Liver (tissue), 9 donors: ENCODE measurements around the gene IFTAP. TPM values are rescaled to one million over a fixed set of nuclear protein-coding genes. Genes with fewer than 3 reads are reported as not detected.

Source experiments
- DNase-seq: peaks from one replicate; pipeline ENCODE4 v3.0.0-alpha.2; 2017; ENCODE audit warnings: low spot score
- H3K27ac ChIP-seq, 2 donors: one replicate each; pipeline ENCODE4 v1.7.0; 2013; ENCODE audit warnings: inconsistent platforms in 2 of 2, low read length in 2 of 2, control low read depth in 1 of 2, low read depth in 1 of 2, mild to moderate bottlenecking in 1 of 2
- H3K27me3 ChIP-seq, 4 donors: one replicate each; pipeline versions ENCODE4 v1.6.1 to v1.7.0; 2013; ENCODE audit warnings: low read length in 3 of 4, inconsistent platforms in 1 of 4, mild to moderate bottlenecking in 1 of 4, moderate library complexity in 1 of 4; ENCODE audit not compliant: control insufficient read depth in 4 of 4, insufficient read depth in 4 of 4
- H3K36me3 ChIP-seq, 4 donors: one replicate each; pipeline versions ENCODE4 v1.6.1 to v1.7.0; 2013; ENCODE audit warnings: low read length in 3 of 4, mild to moderate bottlenecking in 3 of 4, low read depth in 1 of 4, moderate library complexity in 1 of 4; ENCODE audit not compliant: control insufficient read depth in 4 of 4, insufficient read depth in 3 of 4
- H3K4me1 ChIP-seq, 4 donors: one replicate each; pipeline versions ENCODE4 v1.6.1 to v1.7.0; 2013; ENCODE audit warnings: low read length in 3 of 4, mild to moderate bottlenecking in 3 of 4, moderate library complexity in 1 of 4; ENCODE audit not compliant: control insufficient read depth in 4 of 4, insufficient read depth in 4 of 4
- H3K4me3 ChIP-seq, 3 donors: one replicate each; pipeline versions ENCODE4 v1.6.1 to v1.7.0; 2013; ENCODE audit warnings: low read length in 3 of 3, control low read depth in 1 of 3, low read depth in 1 of 3, mild to moderate bottlenecking in 1 of 3
- H3K9ac ChIP-seq, 2 donors: one replicate each; pipeline ENCODE4 v1.7.0; 2013; ENCODE audit warnings: low read length in 2 of 2, mild to moderate bottlenecking in 2 of 2, moderate library complexity in 2 of 2, control low read depth in 1 of 2, low read depth in 1 of 2
- H3K9me3 ChIP-seq, 4 donors: one replicate each; pipeline versions ENCODE4 v1.6.1 to v1.7.0; 2013; ENCODE audit warnings: low read length in 3 of 4; ENCODE audit not compliant: control insufficient read depth in 4 of 4
- EGR1 ChIP-seq, 2 donors: IDR thresholded peaks; 2 replicates each; pipeline ENCODE4 v1.6.1; 2016 to 2018; ENCODE audit warnings: antibody characterized with exemption in 2 of 2, low read depth in 2 of 2
- FOXA1 ChIP-seq: IDR thresholded peaks from 2 replicates; pipeline ENCODE4 v1.6.1; 2016; ENCODE audit warnings: antibody characterized with exemption
- FOXA2 ChIP-seq: IDR thresholded peaks from 2 replicates; pipeline ENCODE4 v1.6.1; 2016; ENCODE audit warnings: antibody characterized with exemption
- HNF4A ChIP-seq, 2 donors: conservative IDR thresholded peaks; 2 replicates each; pipeline ENCODE4 v1.6.1; 2016; ENCODE audit warnings: antibody characterized with exemption in 2 of 2, mild to moderate bottlenecking in 2 of 2
- HNF4G ChIP-seq: IDR thresholded peaks from 2 replicates; pipeline ENCODE4 v1.6.1; 2016; ENCODE audit warnings: antibody characterized with exemption
- JUND ChIP-seq, 2 donors: IDR thresholded peaks; 2 replicates each; pipeline ENCODE4 v1.6.1; 2016; ENCODE audit warnings: antibody characterized with exemption in 2 of 2
- NR2F2 ChIP-seq: IDR thresholded peaks from 2 replicates; pipeline ENCODE4 v1.6.1; 2016; ENCODE audit warnings: antibody characterized with exemption
- RAD21 ChIP-seq, 2 donors: IDR thresholded peaks; 2 replicates each; pipeline ENCODE4 v1.6.1; 2016; ENCODE audit warnings: antibody characterized with exemption in 2 of 2, mild to moderate bottlenecking in 2 of 2
- YY1 ChIP-seq: IDR thresholded peaks from 2 replicates; pipeline ENCODE4 v1.6.1; 2016; ENCODE audit warnings: antibody characterized with exemption, mild to moderate bottlenecking
- WGBS: extraction: QIAGEN DNeasy Blood & Tissue Kit; methylation state at CpG from one replicate; pipeline ENCODE4 v1.1.7; 2013; 5-methylcytosine and 5-hydroxymethylcytosine counted together
- polyA plus RNA-seq, 2 donors: library from polyadenylated mRNA; stranded (reverse) in 1 of 2; unstranded in 1 of 2; fragments of 200-250 nt in 1 of 2; fragments of >200 nt in 1 of 2; fragmentation: Nextera tagmentation in 1 of 2; extraction: Ambion mirVana in 1 of 2; gene quantifications; one replicate each; pipeline versions ENCODE4 v1.2.1 to v1.2.3, GENCODE V29; 2013 to 2015
- total RNA-seq, 2 donors: library from RNA; depleted of rRNA; stranded (reverse); fragments of >200 nt; gene quantifications; one replicate each; pipeline ENCODE4 v1.2.3, GENCODE V29; 2014
- TF ChIP-seq, protein P1 (sequence below): fragments of 150-350 bp; IDR thresholded peaks from 2 replicates; pipeline ENCODE4 v1.5.1; 2017; ENCODE audit warnings: improper control_type of control experiment, low read depth, low read length; ENCODE audit not compliant: missing input control
- TF ChIP-seq, protein P2 (sequence below): IDR thresholded peaks from 2 replicates; pipeline ENCODE4 v1.6.1; 2016; ENCODE audit warnings: antibody characterized with exemption
- TF ChIP-seq, protein P3 (sequence below): IDR thresholded peaks from 2 replicates; pipeline ENCODE4 v1.6.1; 2016; ENCODE audit warnings: antibody characterized with exemption, mild to moderate bottlenecking
- donor health status: healthy.
- donor health status: healthy.
- donor health status: healthy.
- donor health status: healthy.
- donor health status: healthy.

Gene IFTAP
- total and polyA plus RNA-seq, 4 donors: 9.5 to 10.2 (median 9.7) TPM

- Histone ChIP-seq H3K4me3 (no peak overlapping the region), H3K27ac (no peak overlapping the region), H3K36me3 (no peaks in the 10 kb centered on the region), H3K4me1 (no peaks in the 10 kb centered on the region), H3K9me3 (no peaks in the 10 kb centered on the region), H3K27me3 (no peaks in the 10 kb centered on the region), H3K9ac (no peak overlapping the region)
- TF ChIP-seq HNF4A (conservative IDR thresholded peaks at IDR 0.05): peak in 1 of 2 donors; percentile 5
- TF ChIP-seq, protein P1, sequence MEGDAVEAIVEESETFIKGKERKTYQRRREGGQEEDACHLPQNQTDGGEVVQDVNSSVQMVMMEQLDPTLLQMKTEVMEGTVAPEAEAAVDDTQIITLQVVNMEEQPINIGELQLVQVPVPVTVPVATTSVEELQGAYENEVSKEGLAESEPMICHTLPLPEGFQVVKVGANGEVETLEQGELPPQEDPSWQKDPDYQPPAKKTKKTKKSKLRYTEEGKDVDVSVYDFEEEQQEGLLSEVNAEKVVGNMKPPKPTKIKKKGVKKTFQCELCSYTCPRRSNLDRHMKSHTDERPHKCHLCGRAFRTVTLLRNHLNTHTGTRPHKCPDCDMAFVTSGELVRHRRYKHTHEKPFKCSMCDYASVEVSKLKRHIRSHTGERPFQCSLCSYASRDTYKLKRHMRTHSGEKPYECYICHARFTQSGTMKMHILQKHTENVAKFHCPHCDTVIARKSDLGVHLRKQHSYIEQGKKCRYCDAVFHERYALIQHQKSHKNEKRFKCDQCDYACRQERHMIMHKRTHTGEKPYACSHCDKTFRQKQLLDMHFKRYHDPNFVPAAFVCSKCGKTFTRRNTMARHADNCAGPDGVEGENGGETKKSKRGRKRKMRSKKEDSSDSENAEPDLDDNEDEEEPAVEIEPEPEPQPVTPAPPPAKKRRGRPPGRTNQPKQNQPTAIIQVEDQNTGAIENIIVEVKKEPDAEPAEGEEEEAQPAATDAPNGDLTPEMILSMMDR: no peak
- DNase-seq: no peak
- WGBS: 57% methylated on average over 1 of the region's 1 CpG
Measured at GRCh38 chr11:36608491-36609199, 14.3 kb downstream of the IFTAP start.

GRCh38 chr11:36609383-36609782 is 15.1 kb downstream of the IFTAP start:
- H3K27me3 ChIP-seq: no peaks in the 10 kb centered on the region
- WGBS: 64% methylated on average over 2 of the region's 2 CpGs
- H3K4me1 ChIP-seq: no peaks in the 10 kb centered on the region
- TF ChIP-seq FOXA1: no peak
- TF ChIP-seq, protein P2, sequence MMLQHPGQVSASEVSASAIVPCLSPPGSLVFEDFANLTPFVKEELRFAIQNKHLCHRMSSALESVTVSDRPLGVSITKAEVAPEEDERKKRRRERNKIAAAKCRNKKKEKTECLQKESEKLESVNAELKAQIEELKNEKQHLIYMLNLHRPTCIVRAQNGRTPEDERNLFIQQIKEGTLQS: no peak
- TF ChIP-seq, protein P1: no peak
- TF ChIP-seq HNF4G: no peak
- TF ChIP-seq, protein P3, sequence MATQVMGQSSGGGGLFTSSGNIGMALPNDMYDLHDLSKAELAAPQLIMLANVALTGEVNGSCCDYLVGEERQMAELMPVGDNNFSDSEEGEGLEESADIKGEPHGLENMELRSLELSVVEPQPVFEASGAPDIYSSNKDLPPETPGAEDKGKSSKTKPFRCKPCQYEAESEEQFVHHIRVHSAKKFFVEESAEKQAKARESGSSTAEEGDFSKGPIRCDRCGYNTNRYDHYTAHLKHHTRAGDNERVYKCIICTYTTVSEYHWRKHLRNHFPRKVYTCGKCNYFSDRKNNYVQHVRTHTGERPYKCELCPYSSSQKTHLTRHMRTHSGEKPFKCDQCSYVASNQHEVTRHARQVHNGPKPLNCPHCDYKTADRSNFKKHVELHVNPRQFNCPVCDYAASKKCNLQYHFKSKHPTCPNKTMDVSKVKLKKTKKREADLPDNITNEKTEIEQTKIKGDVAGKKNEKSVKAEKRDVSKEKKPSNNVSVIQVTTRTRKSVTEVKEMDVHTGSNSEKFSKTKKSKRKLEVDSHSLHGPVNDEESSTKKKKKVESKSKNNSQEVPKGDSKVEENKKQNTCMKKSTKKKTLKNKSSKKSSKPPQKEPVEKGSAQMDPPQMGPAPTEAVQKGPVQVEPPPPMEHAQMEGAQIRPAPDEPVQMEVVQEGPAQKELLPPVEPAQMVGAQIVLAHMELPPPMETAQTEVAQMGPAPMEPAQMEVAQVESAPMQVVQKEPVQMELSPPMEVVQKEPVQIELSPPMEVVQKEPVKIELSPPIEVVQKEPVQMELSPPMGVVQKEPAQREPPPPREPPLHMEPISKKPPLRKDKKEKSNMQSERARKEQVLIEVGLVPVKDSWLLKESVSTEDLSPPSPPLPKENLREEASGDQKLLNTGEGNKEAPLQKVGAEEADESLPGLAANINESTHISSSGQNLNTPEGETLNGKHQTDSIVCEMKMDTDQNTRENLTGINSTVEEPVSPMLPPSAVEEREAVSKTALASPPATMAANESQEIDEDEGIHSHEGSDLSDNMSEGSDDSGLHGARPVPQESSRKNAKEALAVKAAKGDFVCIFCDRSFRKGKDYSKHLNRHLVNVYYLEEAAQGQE: no peak
- TF ChIP-seq YY1: no peak
- TF ChIP-seq HNF4A (conservative IDR thresholded peaks at IDR 0.05): no peak
- no peak for TF ChIP-seq EGR1 (IDR thresholded peaks at IDR 0.05; ENCODE audit: low read depth in 2 of 2)
- no peak for TF ChIP-seq JUND (IDR thresholded peaks at IDR 0.05)
- TF ChIP-seq RAD21 (IDR thresholded peaks at IDR 0.05): no peak
- TF ChIP-seq FOXA2: no peak
- TF ChIP-seq NR2F2: no peak
- no peak overlapping the region for H3K27ac ChIP-seq
- no peaks in the 10 kb centered on the region for H3K36me3 ChIP-seq
- no peak overlapping the region for H3K9ac ChIP-seq
- H3K4me3 ChIP-seq: no peak overlapping the region
- no peak for DNase-seq
- no peaks in the 10 kb centered on the region for H3K9me3 ChIP-seq
